Measurements from ENCODE around the gene LHX4. TPM values are rescaled to one million over a fixed set of nuclear protein-coding genes. Genes with fewer than 3 reads are reported as not detected.

Gene LHX4
- total RNA-seq, 1 experiment from 2014 or later = 0.12 TPM

DNA sequence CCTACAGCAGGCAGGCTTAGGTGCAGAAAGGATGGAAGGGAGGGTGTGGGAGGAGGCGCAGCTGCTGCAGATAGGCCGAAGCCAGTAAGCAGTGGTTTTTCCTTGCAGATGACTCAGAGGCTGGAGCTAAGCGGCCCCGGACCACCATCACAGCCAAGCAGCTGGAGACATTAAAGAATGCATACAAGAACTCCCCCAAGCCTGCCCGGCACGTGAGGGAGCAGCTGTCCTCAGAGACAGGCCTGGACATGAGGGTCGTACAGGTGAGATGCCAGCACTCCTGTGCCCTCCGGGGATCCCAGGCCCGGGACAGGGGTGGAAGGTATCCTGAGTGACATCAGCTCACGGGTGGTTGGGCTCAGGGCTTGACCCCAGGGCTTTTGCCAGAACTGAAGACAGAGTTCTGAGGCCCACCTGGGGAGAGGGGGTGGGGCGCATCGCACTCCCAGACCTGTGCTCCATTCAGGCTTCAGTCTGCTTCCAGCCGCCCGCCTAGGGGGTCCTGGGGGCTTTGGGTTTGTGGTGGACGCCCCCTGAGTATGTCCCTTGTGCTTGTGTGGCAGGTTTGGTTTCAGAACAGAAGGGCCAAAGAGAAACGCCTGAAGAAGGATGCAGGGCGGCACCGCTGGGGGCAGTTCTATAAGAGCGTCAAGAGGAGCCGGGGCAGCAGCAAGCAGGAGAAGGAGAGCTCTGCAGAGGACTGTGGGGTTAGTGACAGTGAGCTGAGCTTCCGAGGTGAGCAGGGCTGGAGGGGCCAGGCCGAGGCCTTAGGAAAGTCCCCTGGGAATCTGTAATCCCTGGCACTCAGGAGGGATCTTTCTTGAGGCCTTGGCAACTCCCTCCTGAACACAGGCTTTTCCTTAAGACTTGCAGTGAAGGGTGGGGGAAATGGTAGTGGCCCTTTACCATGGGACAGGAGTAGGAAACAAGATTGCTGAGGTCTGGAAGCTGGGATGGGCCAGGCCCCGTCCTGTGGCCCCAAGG, 41.5 kb downstream of the LHX4 start:
- DNase-seq (ENCODE audit: low read depth) = no peak

DNA sequence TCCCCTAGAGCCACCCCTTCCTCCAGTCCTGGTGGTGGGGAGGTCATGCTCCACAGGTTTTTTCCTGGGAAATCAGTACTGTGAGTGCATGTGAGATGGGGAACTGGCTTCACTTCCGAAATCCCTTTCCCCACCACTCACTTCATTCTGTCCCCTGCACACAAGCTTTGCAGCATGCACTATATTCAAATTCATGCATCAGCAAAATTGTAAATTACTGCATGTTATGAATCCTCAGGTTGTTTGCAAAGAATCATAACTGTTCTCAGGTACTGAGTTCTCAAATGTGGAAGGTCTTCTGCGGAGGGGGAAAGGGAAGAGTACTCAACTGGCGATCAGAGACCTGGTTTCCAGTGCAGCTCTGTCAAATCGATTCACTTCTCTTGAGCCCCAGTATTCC, 42.3 kb downstream of the LHX4 start:
- DNase-seq (ENCODE audit: low read depth) = no peak

DNA sequence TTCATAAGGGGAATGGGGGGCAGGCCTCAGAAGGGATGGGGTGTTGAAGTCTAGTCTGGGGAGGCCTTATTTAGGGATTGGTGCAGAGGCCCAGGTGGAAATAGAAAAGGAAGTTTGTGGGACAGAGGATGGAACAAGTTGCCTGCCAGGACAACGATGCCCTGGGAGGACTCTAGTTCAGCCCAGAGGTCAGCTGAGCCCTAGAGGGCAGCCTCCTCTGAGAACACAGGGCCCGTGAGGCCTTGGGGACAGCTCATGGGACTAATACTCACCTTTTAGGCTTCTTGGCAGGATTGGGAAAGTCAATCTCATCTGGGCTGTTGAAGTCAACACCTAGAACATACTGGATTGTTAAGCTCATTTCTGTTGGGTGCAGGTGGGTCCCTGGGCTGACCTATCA, 43.0 kb downstream of the LHX4 start:
- no peak for DNase-seq (ENCODE audit: low read depth)

DNA sequence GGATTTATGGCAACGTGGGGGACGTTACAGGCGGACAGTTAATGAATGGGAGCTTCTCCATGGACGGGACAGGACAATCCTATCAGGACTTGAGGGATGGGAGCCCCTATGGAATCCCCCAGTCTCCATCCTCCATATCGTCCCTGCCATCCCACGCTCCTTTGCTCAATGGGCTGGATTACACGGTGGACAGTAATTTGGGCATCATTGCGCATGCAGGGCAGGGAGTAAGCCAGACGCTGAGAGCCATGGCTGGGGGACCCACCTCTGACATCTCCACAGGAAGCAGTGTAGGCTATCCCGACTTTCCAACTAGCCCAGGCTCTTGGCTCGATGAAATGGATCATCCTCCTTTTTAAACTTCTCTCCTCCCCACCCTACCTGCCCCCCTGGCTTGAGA, 44.2 kb downstream of the LHX4 start:
- no peak for DNase-seq (ENCODE audit: low read depth)

DNA sequence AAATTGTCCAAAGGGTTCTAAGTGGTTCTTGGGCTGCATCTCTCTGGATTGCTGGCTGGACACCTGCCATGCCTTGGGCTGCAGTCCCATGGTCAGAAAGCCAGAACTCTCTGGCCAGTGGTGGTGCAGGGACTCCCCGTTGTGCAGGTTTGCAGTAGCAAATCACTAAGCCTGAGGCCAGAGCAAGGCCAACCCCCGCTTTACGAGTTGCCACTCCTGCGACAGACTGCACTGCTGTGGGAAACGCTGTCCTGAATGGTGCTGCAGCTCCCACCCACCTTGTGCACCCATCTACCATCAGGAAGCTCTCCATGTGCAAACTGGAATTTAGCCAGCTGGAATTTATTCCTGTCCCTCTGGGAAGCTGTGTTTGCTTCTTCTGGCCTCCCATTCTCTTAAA, 45.7 kb downstream of the LHX4 start:
- no peak for DNase-seq (ENCODE audit: low read depth)

DNA sequence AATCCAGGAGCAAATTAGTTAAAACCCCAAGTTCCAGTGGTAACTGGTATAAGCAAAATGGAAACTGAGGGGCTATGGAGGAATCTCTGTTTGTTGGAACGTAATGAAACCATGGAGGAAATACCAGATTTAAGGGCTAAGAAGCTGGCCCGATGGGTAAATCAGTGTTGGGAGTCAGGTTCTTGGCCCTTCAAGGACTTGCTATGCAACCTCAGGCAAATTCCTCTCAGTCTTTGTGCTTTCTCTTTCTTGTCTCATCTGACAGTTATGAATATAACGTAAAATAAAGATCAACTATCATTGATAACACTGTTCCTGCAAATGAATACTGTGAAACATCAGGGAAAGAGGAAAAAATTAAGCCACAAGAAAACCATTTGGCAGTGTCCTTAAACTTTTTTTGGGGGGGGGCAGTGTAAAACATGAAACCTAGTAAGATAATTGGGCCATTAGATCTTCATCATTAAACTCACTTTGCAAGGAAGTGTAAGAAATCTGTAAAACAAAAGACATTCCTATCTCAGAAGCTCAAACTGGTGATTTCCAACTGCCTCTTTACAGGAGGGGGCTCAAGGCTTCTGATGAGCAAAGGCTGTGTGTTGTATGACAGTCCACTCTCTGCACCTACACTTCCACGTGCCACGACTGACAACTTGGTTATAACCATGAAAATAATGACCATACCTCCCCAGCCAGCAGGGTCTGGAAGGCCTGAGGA, 47.6 kb downstream of the LHX4 start:
- DNase-seq (ENCODE audit: low read depth) = no peak

DNA sequence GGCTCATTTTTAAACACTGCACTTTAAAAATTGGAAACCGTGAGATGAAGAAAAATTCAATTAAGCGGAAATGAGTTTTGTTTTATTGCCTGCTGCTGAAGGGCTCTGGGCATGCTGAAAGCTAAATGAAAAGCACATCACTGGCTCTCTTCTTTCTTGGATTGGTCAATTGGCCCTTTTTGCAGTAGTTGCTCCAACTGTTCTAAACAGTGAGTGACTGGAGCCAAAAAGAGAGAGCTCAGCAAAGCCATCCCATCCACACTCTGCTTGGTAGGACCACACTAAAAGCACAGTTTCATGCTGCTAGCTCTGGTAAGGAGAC, 48.1 kb downstream of the LHX4 start:
- DNase-seq (ENCODE audit: low read depth) = no peak

DNA sequence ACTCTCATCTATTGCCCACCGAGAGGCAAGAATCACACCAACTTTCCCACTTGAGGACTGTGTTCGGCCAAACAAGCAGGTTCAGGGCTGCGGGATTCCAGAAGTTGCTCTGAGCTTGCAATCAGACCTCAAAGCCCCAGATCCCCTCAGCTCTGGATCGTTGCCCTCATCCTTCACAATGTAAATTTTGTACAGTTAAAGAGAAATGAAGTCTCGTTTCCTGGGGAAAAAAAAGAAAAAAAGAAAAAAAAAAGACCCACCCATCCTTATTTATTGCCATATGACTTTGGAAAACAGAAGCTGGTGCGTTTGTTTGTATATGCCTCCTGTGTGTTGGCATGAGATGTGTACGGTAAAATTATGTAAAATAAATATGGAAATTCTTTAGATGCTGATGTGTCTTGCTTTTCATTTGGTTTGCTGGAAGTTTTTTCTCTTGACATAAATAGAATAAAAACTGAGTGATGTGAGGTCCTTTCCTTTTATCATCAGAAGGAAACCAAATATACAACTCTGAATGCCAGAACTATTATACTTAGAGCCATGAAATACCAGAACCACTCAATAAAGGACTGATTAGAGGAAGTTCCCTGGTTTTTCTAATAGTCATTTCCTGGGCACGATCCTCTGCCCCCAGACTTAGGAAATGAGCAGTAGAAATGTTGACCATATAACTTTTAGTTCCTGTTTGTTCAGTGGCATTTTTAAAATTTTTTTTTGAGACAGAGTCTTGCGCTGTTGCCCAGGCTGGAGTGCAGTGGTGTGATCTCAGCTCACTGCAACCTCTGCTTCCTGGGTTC, 48.7 kb downstream of the LHX4 start:
- no peak for DNase-seq (ENCODE audit: low read depth)

DNA sequence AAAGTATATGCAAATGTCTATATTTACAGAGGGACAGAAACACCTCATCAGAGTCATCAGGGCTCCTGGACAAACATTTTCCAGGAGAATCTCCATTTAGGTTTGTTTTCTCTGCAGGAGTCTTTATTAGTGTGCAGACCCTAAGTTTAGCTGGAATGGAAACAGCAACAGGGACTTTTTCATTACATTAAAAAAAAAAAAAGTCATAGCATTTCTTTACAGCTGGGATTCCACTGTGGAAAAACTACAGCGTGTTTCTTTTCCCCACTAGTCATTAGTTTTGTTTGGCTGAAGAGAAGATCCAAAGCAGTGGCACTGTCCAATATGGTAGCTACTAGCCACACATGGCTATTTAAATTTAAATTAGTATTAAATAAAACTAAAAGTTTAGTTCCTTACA, 49.6 kb downstream of the LHX4 start:
- DNase-seq (ENCODE audit: low read depth) = no peak

DNA sequence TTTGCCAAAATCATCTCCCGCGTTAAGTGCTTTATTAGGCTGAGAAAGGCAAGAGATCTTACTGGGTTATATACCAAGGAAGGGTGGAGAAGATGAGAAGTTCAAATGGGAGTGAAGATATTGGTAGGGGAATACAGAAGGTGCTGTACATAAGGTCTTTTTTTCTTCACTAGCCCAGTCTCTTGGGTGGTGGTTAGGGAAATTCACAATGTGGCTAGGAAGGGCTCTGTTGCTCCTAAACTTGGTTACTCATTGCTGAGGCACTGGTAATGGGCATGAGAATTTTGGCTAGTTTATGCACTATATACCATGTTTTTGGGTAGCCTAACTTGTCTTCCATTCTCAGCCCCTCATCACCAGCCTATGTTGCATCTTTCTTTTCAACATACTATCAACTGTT, 50.6 kb downstream of the LHX4 start:
- no peak for DNase-seq (ENCODE audit: low read depth)

DNA sequence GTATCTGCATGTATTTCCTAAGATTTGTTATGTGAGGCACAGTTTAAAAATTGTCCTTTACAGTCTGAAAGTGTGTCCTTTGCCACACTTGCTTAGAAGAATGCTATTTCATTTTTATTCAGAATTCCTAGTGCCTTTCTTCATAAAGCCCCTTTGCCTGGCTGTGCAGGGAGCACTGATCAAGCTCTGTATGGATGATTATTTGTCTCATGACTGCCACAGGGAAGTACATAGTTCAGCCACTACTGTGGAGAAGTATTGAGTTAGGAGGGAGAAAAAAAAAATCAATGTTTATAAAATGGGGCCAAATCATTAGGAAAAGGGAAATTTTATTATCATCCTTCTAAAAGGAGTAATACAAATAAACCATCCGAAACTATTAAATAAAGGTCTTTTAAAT, 51.4 kb downstream of the LHX4 start:
- DNase-seq (ENCODE audit: low read depth) = no peak

DNA sequence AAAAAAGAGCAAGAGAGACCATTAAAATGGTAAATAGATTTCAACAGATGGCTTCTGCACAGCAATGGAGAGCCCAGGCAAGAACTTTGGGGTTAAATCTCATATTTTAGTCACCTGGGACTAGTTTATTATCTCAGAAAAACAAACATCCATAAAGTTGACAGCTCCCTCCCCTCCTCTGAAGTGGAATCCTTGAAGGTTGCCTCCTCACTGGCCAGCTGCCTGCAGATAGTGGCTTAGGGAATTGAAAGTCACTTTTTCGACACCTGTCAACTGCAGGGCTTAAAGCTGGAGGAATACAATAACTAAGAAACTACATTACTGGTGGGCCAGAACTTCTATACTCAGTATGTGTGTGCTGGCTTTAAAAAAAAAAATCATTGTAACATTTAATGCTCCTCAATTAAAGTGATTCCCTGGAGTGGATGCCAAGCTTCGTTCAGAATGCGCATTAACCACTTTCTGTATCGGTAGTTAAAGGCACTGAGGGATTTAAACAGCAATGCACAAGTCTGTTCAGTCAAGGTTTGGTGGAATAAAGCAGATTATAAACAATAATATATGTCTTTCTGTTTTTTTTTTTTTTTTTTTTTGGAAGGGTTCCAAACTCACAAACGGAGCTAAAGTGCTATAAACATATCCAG, 52.5 kb downstream of the LHX4 start:
- DNase-seq (ENCODE audit: low read depth) = no peak

DNA sequence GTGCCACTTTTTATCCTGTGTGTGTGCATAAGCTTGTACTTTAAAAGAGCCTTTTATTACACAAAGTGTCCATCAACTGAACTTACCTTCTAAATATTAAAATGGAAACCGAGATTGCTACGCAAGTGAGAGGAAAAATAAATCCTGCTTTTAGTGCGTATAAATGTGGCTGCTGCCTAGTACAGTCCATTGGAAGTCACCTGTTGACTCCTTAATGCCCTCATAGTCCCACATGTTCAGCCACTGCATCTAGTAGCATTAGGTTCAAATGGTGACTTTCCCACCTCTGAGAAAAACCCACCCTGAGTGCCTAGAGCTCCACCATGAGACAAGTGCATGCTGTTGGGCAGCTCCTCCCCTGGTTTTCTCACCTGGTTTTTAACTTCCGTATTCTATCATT, 53.0 kb downstream of the LHX4 start:
- DNase-seq (ENCODE audit: low read depth) = no peak

DNA sequence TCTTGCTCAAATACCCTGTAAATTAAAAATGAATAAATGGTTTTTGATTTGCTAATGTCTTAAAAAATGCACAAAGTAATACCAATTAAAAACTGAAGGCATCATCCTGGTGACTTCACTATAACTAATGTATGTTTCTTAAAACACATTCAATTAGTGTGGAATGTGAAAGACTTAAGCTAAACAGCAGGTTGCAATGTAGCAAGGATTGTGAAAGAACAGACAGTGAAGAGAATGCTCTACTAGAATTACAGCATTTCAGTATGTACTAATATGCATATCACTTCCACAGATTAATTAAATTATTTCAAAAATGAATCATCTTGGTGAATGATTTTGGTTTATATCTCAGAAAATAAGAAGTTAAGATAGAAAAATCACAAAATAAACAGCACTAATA, 56.4 kb downstream of the LHX4 start:
- DNase-seq (ENCODE audit: low read depth) = no peak

DNA sequence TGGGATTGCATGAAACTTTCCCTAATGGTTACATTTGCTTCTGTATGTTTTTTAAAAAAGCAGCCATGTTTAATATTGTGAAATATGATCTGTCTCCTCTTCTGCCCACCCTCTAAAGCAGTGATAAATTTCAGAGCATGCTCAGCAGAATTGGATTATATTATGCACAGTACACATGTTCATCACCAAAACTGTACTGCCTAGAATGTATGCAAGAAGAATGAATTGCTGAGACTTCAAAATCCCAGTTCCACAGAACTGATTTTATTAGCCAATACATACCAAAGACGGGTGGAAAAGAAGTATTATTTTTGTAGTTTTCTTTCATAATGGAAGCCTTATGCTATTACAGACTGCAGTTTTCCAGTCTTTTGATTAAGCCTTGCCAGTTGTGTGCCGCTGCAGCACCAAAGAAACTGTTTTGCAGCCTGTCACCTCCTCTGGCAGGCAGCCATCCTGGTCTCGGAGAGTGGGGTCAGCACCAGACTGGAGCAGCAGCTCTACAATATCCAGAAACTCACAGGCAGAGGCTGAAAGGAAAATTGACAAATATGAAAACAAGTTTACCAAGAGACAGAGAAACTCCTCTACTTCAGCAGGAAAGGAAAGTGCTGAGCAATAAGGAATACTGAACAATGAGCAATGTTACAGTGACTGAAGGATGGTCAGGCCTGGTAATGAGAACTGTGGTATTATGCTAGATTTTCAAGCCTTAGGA, 58.1 kb downstream of the LHX4 start:
- no peak for DNase-seq (ENCODE audit: low read depth)

DNA sequence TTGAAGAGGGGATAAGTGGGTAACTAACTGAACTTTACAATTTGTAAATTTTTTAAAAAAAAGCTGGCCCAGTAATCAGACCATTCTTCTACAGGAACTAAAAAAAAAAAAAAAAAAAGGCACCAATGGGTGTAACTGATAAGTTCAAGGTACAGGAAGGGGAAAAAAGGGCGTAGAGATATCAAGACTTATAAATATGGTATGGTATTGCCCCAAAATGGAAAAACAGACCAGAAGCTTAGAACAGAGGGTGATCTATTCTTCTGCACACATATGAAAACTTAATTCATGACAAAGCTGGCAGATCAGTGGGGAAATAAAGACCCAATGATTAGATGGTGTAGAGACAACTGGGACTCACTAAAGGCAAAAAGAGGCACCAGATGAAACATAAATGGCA, 58.9 kb downstream of the LHX4 start:
- DNase-seq (ENCODE audit: low read depth) = no peak

DNA sequence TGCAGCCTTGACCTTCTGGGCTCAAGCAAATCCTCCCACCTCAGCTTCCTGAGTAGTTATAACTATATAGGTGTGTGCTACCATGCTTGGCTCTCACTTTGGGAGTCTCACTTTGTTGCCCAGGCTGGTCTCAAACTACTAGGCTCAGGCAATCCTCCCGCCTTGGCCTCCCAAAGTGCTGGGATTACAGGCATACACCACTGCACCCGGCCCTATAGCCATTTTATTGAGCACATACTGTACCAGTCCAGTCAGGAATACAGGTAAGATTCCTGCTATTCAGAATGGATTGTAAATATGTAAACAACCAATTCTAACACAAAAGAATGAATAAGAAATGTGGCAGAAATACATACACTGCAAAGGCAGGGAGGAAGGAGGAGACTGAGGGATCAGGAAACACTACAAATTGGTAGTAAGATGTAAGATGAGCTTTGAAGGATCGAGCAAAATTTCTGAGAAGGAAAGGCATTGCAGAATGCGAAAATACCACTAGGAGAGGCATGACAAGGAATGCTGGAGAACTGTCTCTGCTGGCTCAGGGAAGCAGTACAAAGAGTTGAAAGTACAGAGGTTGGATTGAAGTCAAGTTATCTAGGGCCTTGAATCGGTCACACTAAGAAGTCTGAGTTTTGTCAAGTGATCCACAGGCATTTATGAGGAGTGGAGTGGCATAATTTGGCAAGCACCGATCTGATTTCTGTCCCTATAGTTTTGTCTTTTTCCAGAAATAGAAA, 60.4 kb downstream of the LHX4 start:
- DNase-seq (ENCODE audit: low read depth) = no peak

DNA sequence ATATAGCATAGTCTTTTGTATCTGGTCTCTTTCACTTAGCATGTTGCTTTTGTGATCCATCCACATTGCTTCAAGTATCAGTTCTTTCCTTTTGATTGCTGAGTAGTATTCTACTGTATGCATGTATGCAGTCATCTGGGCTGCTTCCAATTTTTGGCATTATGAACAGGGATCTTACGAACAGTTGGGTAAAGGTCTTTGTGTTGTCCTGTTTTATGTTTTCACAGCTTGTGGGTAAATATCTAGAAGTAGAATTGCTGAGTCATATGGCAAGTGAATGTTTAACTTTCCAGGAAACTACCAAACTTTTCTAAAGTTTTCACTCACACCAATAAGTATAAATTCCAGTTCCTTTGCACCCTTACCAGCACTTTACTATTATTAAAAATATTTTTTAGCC, 60.9 kb downstream of the LHX4 start:
- peak; percentile 6 for DNase-seq (ENCODE audit: low read depth)

DNA sequence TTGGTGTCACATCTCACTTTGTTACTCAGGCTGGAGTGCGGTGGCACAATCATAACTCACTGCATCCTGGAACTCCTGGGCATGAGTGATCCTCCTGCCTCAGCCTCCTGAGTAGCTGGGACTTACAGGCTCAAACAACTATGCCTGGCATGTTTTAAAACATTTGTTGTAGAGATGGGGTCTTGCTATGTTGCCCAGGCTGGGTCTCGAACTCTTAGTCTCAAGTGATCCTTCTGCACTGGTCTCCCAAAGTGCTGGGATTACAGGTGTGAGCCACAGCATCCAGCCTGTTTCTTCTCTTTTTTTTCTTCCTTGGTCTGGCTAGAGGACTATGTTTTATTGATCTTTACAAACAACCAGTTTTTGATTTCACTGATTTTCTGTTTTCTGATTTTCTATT, 64.6 kb downstream of the LHX4 start:
- no peak for DNase-seq (ENCODE audit: low read depth)

DNA sequence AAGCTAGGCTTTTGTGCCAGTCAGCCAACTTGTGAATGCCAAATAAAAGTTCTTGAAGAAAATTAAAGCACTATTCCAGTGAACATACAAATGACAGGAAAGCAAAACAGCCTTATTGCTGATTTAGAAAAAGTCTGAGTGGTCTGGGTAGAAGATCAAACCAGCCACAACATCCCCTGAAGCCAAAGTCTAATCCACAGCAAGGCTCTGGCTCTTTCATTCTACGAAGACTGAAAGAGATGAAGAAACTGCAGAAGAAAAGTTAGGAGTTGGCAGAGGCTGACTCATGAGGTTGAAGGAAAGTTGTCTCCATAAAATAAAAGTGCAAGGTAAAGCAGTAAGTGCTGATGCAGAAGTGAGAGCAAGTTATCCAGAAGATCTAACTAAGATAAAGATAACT, 65.9 kb downstream of the LHX4 start:
- DNase-seq (ENCODE audit: low read depth) = no peak

Measured in RPMI7951 (cell line).